ENCODE results near the gene YPEL5. TPM values are rescaled to one million over a fixed set of nuclear protein-coding genes. Genes with fewer than 3 reads are reported as not detected.
"Not testable (repeated sequence)": the region's sequence is repeated elsewhere in the genome, so short reads cannot be mapped to it uniquely, and the experiment has no call there.

The YPEL5 gene
- total RNA-seq, 4 donors from 2014 or later: 53.4 to 94.2 (median 71.4) TPM

DNA sequence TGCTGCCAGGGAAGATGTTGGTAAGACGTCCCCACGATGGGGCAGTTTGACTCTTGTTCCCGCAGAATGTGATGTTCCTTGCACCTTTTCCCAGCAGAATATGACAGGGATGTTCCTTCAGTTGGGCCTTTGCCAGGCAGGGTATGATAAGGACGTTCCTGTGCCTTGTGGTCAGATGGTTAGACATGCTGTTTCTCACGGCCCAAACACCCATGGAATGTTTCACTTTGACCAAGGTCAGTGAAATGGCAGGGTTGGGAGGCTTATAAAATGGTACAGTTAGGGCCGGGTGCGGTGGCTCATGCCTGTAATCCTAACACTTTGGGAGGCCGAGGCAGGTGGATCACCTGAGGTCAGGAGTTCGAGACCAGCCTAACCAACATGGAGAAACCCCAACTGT is 40.3 kb upstream of the YPEL5 start:
- Histone ChIP-seq H3K27me3 (no peaks in the 10 kb centered on the region), H3K36me3 (no peaks in the 10 kb centered on the region), H3K4me1 (no peaks in the 10 kb centered on the region), H3K9me3 (no peaks in the 10 kb centered on the region), H3K4me3 (no peak overlapping the region), H3K27ac (no peak overlapping the region)
- TF ChIP-seq POLR2A (IDR thresholded peaks at IDR 0.05): no peak
- TF ChIP-seq EP300 (IDR thresholded peaks at IDR 0.05): no peak
- TF ChIP-seq CTCF (IDR thresholded peaks at IDR 0.05): no peak
- no peak for DNase-seq (ENCODE audit: low spot score in 2 of 2)
- WGBS, 2 donors: 88 to 94% methylated on average over 9 of the region's 9 CpGs

DNA sequence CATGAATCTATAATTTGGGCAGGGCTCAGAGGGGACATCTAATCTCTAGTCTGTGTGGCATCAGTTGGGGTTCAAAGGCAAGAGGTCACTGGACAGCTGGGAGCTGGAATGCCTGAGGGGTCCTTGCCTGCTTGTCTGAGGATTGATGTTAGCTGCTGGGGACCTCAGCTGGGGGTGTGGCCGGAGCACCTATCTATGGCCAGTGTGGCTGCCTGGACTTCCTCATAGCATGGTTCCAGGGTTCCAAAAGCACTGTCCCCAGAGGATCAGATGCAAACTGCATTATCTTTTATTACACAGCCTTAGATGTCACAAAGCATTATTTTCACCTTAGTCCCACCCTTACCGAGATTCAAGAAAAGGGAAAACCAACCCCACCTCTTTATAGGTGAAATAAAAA is 38.6 kb upstream of the YPEL5 start:
- Histone ChIP-seq H3K27me3 (no peaks in the 10 kb centered on the region), H3K4me3 (no peak overlapping the region), H3K4me1 (no peaks in the 10 kb centered on the region), H3K9me3 (no peaks in the 10 kb centered on the region), H3K36me3 (no peaks in the 10 kb centered on the region), H3K27ac (no peak overlapping the region)
- no peak for DNase-seq (ENCODE audit: low spot score in 2 of 2)
- WGBS, 2 donors: 84 to 88% methylated on average over 2 of the region's 2 CpGs
- TF ChIP-seq CTCF (IDR thresholded peaks at IDR 0.05) (no peak), EP300 (IDR thresholded peaks at IDR 0.05) (no peak), POLR2A (IDR thresholded peaks at IDR 0.05) (no peak)

DNA sequence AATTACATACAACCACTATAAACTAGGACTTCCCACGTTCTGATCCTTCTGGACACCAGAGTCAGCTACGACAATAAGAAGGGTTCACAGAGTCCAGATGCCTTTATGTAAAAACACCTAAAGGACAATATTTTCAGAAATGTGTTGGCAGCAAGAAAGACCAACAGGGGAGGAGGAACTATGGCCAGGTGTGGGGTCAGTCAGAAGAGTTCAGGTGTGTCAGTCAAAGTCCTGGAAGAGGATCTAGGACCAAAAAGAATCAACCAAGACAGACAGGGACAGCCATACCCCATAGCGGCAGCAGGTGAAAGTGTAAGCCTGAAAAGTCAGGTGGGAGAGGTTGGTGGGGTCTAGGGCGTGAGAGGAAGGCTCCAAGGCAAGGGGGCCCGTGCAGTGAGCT is 38.0 kb upstream of the YPEL5 start:
- Histone ChIP-seq H3K4me1 (no peaks in the 10 kb centered on the region), H3K27me3 (no peaks in the 10 kb centered on the region), H3K36me3 (no peaks in the 10 kb centered on the region), H3K9me3 (no peaks in the 10 kb centered on the region), H3K27ac (no peak overlapping the region), H3K4me3 (no peak overlapping the region)
- WGBS, 2 donors: 80 to 83% methylated on average over 5 of the region's 5 CpGs
- TF ChIP-seq CTCF (IDR thresholded peaks at IDR 0.05) (no peak), POLR2A (IDR thresholded peaks at IDR 0.05) (no peak), EP300 (IDR thresholded peaks at IDR 0.05) (no peak)
- no peak for DNase-seq (ENCODE audit: low spot score in 2 of 2)

DNA sequence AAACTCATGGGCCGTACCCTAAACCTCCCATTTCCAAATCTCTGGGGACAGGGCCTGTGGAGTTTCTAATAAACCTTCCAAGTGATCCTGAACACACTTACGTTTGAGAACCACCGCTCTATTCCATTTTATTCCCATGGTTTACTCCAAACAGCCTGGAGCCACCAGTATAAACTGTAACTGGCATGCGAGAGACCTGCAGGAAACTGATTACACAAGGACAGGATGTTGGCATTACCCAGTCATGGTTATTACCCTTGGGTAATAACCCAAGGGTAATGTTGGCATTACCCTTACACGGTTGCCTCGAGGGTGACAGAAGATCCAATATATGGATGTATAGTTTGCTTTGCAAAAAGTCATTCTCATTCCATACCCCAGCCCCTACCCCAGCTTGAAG is 37.0 kb upstream of the YPEL5 start:
- no peak for DNase-seq (ENCODE audit: low spot score in 2 of 2)
- Histone ChIP-seq H3K9me3 (no peaks in the 10 kb centered on the region), H3K4me1 (no peaks in the 10 kb centered on the region), H3K36me3 (no peaks in the 10 kb centered on the region), H3K27ac (no peak overlapping the region), H3K4me3 (no peak overlapping the region), H3K27me3 (no peaks in the 10 kb centered on the region)
- TF ChIP-seq CTCF (IDR thresholded peaks at IDR 0.05) (no peak), EP300 (IDR thresholded peaks at IDR 0.05) (no peak), POLR2A (IDR thresholded peaks at IDR 0.05) (no peak)
- 64 to 68% methylated on average over 6 of the region's 6 CpGs for WGBS, 2 donors

DNA sequence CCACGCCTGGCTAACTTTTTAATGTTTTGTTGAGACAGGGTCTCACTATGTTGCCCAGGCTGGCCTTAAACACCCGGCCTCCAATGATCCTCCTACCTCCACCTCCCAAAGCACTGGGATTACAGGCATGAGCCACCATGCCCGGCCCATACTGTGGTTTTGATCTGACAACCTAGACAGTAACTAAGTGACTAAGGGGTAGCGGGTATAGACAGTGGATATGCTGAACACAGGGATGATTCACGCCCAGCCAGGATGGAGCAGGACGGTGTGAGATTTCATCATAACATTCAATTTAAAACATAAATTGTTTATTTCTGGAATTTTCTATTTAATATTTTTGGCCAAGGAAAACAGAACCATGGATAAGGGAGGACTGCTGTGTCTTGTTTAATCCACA is 36.0 kb upstream of the YPEL5 start:
- Histone ChIP-seq H3K27me3 (no peaks in the 10 kb centered on the region), H3K4me1 (peaks cover 0 to under 1% (median 0%) of the 10 kb centered on the region in 4 donors), H3K9me3 (no peaks in the 10 kb centered on the region), H3K36me3 (no peaks in the 10 kb centered on the region), H3K27ac (no peak overlapping the region), H3K4me3 (no peak overlapping the region)
- TF ChIP-seq EP300 (IDR thresholded peaks at IDR 0.05): no peak
- no peak for TF ChIP-seq POLR2A (IDR thresholded peaks at IDR 0.05)
- TF ChIP-seq CTCF (IDR thresholded peaks at IDR 0.05): no peak
- 85 to 87% methylated on average over 6 of the region's 6 CpGs for WGBS, 2 donors
- DNase-seq (ENCODE audit: low spot score in 2 of 2): no peak

GRCh38 chr2:30111186-30111585 is 35.6 kb upstream of the YPEL5 start:
- H3K36me3 ChIP-seq; H3K4me1 ChIP-seq; H3K9me3 ChIP-seq; H3K27me3 ChIP-seq; H3K4me3 ChIP-seq; DNase-seq (ENCODE audit: low spot score in 2 of 2); H3K27ac ChIP-seq: not testable (repeated sequence)
- WGBS, 2 donors: 90 to 95% methylated on average over 19 of the region's 19 CpGs
